Measurements from ENCODE around the gene ORAI1.
"Not testable (repeated sequence)": the region's sequence is repeated elsewhere in the genome, so short reads cannot be mapped to it uniquely, and the experiment has no call there.

ORAI1 gene

GRCh38 chr12:121626087-121626852 lies at the start of gene ORAI1:
TSS of gene ORAI1 (plus strand) at chr12:121626530.
- peak; percentile 98 for DNase-seq

GRCh38 chr12:121576851-121577391 lies 49.4 kb upstream of the ORAI1 start:
- DNase-seq, result no peak

- no peak for DNase-seq
Measured at GRCh38 chr12:121577443-121578180, 48.7 kb upstream of the ORAI1 start.

- peak; percentile 23 for DNase-seq
Measured at GRCh38 chr12:121578230-121579189, 47.8 kb upstream of the ORAI1 start.

DNA sequence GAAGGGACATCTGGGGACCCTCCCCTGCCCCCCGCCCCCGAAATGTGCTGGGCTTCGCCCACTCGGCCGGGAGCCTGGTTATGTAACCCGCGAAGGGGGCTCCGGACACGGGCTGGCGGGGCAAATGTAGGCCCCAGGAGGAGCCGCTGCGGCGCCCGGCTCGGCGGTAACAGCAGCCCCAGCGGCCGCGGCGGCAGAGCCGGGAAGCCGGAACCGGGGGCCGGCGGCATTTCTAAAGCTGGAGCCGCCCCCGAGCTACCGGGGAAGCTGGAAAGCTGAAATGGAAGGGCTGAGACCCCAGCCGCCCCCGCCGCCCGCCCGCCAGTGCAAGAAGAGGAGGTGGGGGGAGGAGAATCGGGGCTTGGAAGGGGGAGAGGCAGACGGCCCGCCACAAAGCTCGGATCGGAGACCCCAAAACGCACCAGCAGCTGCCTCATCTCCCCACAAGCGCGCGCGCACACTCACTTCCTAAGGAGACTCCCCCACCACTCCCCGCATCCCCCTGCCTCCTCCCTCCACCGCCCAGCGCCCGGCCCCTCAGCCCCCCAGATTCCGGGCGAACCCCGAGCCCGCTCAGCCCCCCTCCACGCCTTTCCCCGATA lies 47.0 kb upstream of the ORAI1 start:
- DNase-seq, result peak; percentile 36

DNA sequence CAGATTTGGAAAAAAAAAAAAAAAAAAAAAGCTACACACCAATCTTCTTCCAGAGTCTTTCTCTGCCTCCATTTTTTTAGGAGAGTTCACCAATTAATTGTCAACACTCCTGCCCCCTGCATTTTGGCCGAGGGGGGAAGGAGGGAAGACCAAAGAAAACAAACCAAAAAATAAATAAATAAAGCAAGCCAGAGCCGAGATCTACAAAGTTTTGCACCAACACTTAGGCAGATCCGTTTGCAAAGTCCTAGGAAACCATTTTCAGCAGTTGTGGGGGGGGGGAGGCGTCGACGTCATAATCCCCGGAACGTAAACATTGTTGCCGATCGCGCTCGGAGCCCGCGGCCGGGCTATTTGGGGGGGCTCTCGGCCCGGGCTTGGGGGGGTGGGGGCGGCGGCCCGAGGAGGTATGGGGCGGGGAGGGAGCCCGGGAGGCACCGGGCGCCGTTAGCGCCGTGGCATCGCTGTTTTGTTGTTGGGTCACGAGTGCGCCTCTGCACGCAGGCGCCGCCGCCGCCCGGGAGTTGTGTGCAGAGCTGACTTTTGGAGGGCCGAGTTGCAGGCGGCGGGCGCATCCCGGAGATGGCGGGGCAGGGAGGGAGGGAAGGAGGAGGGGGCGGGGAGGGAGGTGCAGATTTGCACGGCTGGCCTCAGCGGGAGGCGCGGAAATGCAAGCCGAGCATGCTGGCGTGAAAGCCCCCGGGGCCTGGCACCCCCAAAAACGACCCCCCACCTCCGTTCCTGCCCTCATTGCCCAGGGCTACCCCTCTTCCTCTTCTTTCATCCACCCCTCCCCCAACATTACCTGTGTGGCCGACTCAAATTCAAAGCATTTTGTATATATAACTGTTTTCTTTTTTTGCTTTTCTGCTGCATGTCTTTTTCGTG lies 46.1 kb upstream of the ORAI1 start:
- DNase-seq, result peak; percentile 72

GRCh38 chr12:121580959-121581685 lies 45.2 kb upstream of the ORAI1 start, which contains the start of gene KDM2B:
TSS of gene KDM2B (minus strand) at chr12:121581023. CDS start at chr12:121580911, 112 bp downstream.
- DNase-seq, result peak; percentile 28

DNA sequence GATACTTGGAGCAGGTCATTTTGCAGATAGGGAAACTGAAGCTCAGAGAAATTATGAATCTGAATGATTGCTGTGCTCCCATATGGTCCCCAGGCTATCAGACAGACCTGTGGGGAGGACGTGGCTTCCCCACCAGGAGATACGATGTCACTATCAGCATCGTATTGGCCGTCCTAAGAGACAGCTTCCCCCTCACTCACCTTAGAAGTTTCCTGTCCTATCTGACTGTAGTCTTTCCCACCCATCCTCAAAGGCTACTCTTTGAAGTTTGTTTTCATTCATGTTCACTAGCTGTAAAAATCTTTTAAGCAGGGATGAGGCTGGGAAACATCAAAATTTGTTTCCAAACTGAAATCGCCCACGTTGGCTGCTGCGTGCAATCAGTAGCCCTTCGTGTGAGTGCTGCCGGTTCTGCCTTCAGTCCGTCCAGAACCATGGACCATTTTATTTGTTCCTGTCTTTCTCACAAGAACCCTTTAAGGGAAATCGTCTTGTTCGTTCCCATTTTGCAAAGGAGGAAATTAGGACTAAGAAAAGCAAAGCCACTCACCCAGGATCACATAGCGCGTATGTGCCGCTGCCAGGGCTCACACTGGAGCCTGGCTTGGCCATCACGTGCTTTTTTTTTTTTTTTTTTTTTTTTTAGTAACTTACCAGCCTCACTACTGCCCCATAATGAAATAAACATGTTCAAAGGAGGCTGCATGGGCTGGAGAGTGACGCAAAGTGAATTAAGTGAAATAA lies 44.5 kb upstream of the ORAI1 start:
- DNase-seq, result no peak

GRCh38 chr12:121582583-121583333 lies 43.6 kb upstream of the ORAI1 start:
- no peak for DNase-seq

DNA sequence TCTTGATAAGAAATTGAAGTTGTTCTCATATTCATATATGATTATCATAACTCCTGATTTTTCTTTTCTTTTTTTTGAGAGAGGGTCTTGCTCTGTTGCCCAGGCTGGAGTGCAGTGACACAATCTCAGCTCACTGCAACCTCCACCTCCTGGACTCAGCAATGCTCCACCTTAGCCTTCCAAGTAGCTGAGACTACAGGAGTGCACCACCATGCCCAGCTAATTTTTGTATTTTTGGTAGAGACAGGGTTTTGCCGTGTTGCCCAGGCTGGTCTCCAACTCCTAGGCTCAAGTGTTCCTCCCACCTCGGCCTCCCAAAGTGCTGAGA lies 43.0 kb upstream of the ORAI1 start:
- DNase-seq, result not testable (repeated sequence)

- not testable (repeated sequence) for DNase-seq
Measured at GRCh38 chr12:121584885-121585284, 41.4 kb upstream of the ORAI1 start.

GRCh38 chr12:121590476-121591143 lies 35.7 kb upstream of the ORAI1 start:
- DNase-seq, result peak; percentile 43

DNA sequence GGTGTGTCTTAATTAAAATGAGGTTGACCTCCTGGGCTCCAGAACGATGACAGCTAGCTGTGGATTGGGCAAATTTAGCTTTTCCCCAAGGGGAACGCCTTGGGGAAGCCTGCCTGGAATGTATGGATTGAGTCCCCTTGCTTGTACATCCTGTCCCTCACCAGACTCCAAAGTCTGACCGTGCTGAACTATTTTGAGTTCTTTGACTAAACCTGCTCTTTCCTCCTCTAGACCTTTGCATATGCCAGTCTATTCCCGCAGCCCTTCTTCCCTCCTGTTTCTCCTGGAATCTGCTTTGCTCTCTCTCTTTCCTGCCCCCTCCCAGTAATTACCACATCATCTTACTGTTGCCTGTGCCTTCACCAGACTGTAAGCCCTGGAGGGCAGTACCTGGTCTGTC lies 34.0 kb upstream of the ORAI1 start:
- DNase-seq, result no peak

DNA sequence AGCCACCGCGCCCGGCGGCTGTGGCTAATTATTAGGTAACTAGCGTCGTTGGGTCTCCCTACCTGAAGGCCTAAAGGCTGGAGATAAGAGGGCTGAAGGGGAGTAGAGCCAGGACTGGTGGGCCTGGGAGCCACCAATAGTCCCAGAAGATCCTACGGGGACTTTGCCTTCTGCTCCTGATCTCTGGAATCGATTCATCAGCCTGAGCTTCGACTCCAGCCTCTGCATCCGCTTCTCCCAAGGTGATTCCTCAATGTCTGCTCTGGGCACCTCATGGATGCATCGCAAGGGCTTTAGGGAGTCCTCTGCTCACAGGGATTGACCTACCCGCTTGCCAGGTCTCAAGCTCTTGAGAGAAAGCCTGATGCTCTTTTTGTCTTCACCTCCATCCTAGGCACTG lies 30.8 kb upstream of the ORAI1 start:
- no peak for DNase-seq

- no peak for DNase-seq
Measured at GRCh38 chr12:121596526-121596925, 29.8 kb upstream of the ORAI1 start.

DNA sequence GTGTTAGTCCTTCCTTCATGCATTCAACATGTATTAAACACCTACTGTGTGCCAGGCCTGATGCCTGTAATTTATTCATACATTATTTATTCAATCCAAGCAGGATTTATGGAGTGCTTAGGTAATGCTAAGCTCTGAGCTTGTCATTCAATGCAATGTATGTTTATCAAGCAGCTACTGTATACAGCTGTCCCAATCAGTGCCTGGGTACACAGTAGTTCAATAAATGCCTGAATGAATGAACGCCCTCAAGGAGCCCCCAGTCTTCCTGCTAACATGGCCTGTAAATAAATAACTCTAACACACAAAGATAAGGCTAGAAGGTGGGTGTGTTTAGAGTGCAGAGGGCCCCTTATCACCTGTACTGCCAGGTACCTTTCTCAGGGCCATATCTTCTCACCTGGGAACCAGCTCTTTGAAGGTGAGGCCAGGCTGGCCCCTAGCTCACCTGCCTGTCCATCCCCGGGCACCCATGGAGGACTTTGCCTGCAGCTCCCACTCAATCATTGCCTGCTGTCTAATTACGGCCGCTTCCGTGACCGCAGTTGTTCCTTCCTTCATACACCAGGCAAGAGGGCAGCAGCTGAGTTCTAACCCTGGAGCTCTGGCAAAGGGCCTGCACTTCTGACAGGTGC lies 25.5 kb upstream of the ORAI1 start:
- DNase-seq, result no peak

DNA sequence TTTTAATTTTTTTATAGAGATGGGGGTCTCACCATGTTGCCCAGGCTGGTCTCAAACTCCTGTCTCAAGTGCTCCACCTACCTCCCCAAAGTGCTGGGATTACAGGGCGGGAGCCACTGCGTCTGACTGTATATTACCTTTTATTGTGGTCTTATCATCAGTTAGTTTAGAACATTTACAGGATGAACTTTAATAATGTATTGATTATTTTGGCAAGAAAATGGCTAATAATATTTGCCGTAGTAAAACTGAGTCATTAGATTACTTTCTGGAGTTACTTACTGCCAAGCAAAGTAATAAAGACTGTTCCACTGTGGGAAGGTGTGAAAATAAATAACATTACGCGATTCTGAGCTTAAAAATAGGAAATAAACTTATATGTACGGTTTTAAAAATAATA lies 23.6 kb upstream of the ORAI1 start:
- DNase-seq, result no peak

DNA sequence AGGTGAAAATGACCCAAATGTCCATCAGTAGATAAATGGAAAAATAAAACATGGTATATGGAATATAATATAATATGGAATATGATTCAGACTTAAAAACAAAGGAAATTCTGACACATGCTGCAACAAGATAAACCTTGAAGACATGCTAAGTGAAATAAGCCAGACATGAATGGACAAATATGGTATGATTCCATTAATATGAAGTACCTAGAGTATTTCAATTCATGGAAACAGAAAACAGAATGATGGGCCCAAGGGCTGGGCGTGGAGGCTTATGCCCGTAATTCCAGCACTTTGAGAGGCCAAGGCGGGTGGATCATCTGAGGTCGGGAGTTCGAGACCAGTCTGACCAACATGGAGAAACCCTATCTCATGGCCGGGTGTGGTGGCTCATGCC lies 22.7 kb upstream of the ORAI1 start:
- DNase-seq, result no peak
